Aorta (tissue), 5 donors: ENCODE data around the gene RNF223. TPM values are rescaled to one million over a fixed set of nuclear protein-coding genes. Genes with fewer than 3 reads are reported as not detected.
A peak's percentile ranks its signal among the peaks of the same experiment; 100 is the strongest.
"Not testable (repeated sequence)": the region's sequence is repeated elsewhere in the genome, so short reads cannot be mapped to it uniquely, and the experiment has no call there.

Source experiments
- ATAC-seq: fragments of 200-7000 bp; cut with Tn5 transposase; one replicate; pipeline ENCODE4 v1.9.1; 2022; ENCODE audit warnings: moderate library complexity; ENCODE audit not compliant: low FRiP score
- DNase-seq, 2 donors: peaks; one replicate each; pipeline ENCODE4 v3.0.0-alpha.2; 2020
- H3K27ac ChIP-seq, 2 donors: one replicate each; pipeline ENCODE4 v1.5.1; 2013; ENCODE audit warnings: low read length in 2 of 2, mild to moderate bottlenecking in 2 of 2, moderate library complexity in 2 of 2, control low read depth in 1 of 2, inconsistent platforms in 1 of 2, low read depth in 1 of 2
- H3K27me3 ChIP-seq, 2 donors: one replicate each; pipeline ENCODE4 v1.6.1; 2013; ENCODE audit warnings: control low read depth in 1 of 2, low read length in 1 of 2, mild to moderate bottlenecking in 1 of 2, moderate library complexity in 1 of 2; ENCODE audit not compliant: insufficient read depth in 2 of 2, control insufficient read depth in 1 of 2
- H3K36me3 ChIP-seq, 2 donors: one replicate each; pipeline ENCODE4 v1.6.1; 2013; ENCODE audit warnings: control low read depth in 1 of 2, low read length in 1 of 2, mild to moderate bottlenecking in 1 of 2; ENCODE audit not compliant: insufficient read depth in 2 of 2, control insufficient read depth in 1 of 2
- H3K4me1 ChIP-seq, 2 donors: one replicate each; pipeline ENCODE4 v1.6.1; 2013; ENCODE audit warnings: low read length in 2 of 2, control low read depth in 1 of 2, mild to moderate bottlenecking in 1 of 2, moderate library complexity in 1 of 2; ENCODE audit not compliant: insufficient read depth in 2 of 2, control insufficient read depth in 1 of 2
- H3K4me3 ChIP-seq, 2 donors: one replicate each; pipeline ENCODE4 v1.5.1; 2013; ENCODE audit warnings: low read length in 2 of 2, control low read depth in 1 of 2, mild to moderate bottlenecking in 1 of 2
- H3K9me3 ChIP-seq: one replicate; pipeline ENCODE4 v1.6.1; 2013; ENCODE audit warnings: mild to moderate bottlenecking, low read length; ENCODE audit not compliant: control insufficient read depth
- WGBS, 2 donors: extraction: QIAGEN DNeasy Blood & Tissue Kit; methylation state at CpG; one replicate each; pipeline ENCODE4 v1.1.7; 2013; 5-methylcytosine and 5-hydroxymethylcytosine counted together
- intact Hi-C, 2 donors: fragments of 100-400 bp; cut with DNase I; formaldehyde crosslinking; loops; one replicate each; pipeline versions ENCODE4 v1.14.2 to v1.15.0; 2022
- polyA plus RNA-seq, 2 donors: library from polyadenylated mRNA; stranded (reverse); fragments of 200-250 nt; gene quantifications; one replicate each; pipeline ENCODE4 v1.2.3, GENCODE V29; 2013
- total RNA-seq, 2 donors: library from RNA; stranded (reverse); fragmentation: NEBNext Ultra II Directional; extraction: Animal tissue kit (Norgen Biotek cat#: 25700); gene quantifications; one replicate each; pipeline ENCODE4 v1.2.1, GENCODE V29; 2021
- donor health status: healthy with polysubstance abuse.
- donor health status: Bipolar disorder and iron deficiency.
- donor health status: DM: no; HTN: no; CAD: no.
- donor health status: DM: no; HTN: no; CAD: no.
- donor health status: DM: yes; HTN: yes; CAD: no.

Gene RNF223
- total and polyA plus RNA-seq, 4 donors = not detected

- H3K4me3 ChIP-seq = peak overlapping the region; percentile 28 to 52
- no peak overlapping the region for H3K27ac ChIP-seq
- DNase-seq (peak; percentile 90 to 95), ATAC-seq (peak; percentile 76)
- no peaks in the 10 kb centered on the region for H3K27me3 ChIP-seq
- WGBS, 2 donors = 3 to 5% methylated on average over 40 to 69 of the region's 69 CpGs
- H3K4me1 ChIP-seq = no peaks in the 10 kb centered on the region
- intact Hi-C loops = loop anchor here in 1 of 2 donors (5.0 to 10.0 kb wide), 2 partner anchors 37 to 155 kb away; partner anchors contain the start of gene AGRN
- no peaks in the 10 kb centered on the region for H3K9me3 ChIP-seq
- H3K36me3 ChIP-seq = no peaks in the 10 kb centered on the region
These were observed 14.4 kb downstream of the RNF223 start for GRCh38 chr1:1059494-1060280.

- 0 to 1% methylated on average over 33 to 48 of the region's 48 CpGs for WGBS, 2 donors
- DNase-seq (no peak), ATAC-seq (no peak)
- intact Hi-C loops = loop anchor here in 1 of 2 donors (5.0 kb wide), 1 partner anchor 37 kb away; the partner anchor contains the start of gene AGRN
- Histone ChIP-seq H3K36me3 (no peaks in the 10 kb centered on the region), H3K27me3 (no peaks in the 10 kb centered on the region), H3K27ac (no peak overlapping the region), H3K4me3 (peak overlapping the region; percentile 28 to 52), H3K9me3 (no peaks in the 10 kb centered on the region), H3K4me1 (no peaks in the 10 kb centered on the region)
These were observed 15.1 kb downstream of the RNF223 start for GRCh38 chr1:1058921-1059493.

- ATAC-seq = no peak
- no peaks in the 10 kb centered on the region for H3K27me3 ChIP-seq
- H3K9me3 ChIP-seq = no peaks in the 10 kb centered on the region
- 17 to 20% methylated on average over 24 of the region's 24 CpGs for WGBS, 2 donors
- no peak overlapping the region for H3K4me3 ChIP-seq
- no peak for DNase-seq
- no peaks in the 10 kb centered on the region for H3K36me3 ChIP-seq
- intact Hi-C loops = loop anchor here in 1 of 2 donors (5.0 kb wide), 1 partner anchor 36 kb away; the partner anchor contains the start of gene AGRN
- H3K27ac ChIP-seq = no peak overlapping the region
- H3K4me1 ChIP-seq = no peaks in the 10 kb centered on the region
These were observed 15.8 kb downstream of the RNF223 start for GRCh38 chr1:1058088-1058905.

GRCh38 chr1:1057769-1058087 is 16.4 kb downstream of the RNF223 start:
- not testable (repeated sequence) for ATAC-seq, H3K4me3 ChIP-seq, DNase-seq, H3K36me3 ChIP-seq, H3K27ac ChIP-seq, H3K27me3 ChIP-seq, H3K9me3 ChIP-seq, H3K4me1 ChIP-seq
- intact Hi-C loops = loop anchor here in 1 of 2 donors (5.0 kb wide), 1 partner anchor 35 kb away; the partner anchor contains the start of gene AGRN
- WGBS, 2 donors = 56 to 63% methylated on average over 15 of the region's 15 CpGs

- H3K27me3 ChIP-seq = no peaks in the 10 kb centered on the region
- H3K36me3 ChIP-seq = no peaks in the 10 kb centered on the region
- DNase-seq (no peak), ATAC-seq (no peak)
- no peak overlapping the region for H3K27ac ChIP-seq
- WGBS, 2 donors = 88 to 89% methylated on average over 47 to 50 of the region's 50 CpGs
- intact Hi-C loops = loop anchor here in 1 of 2 donors (5.0 kb wide), 1 partner anchor 34 kb away; the partner anchor contains the start of gene AGRN
- H3K4me3 ChIP-seq = no peak overlapping the region
- H3K4me1 ChIP-seq = no peaks in the 10 kb centered on the region
- no peaks in the 10 kb centered on the region for H3K9me3 ChIP-seq
These were observed 18.0 kb downstream of the RNF223 start for GRCh38 chr1:1055841-1056736.

GRCh38 chr1:1054971-1055370 is 19.1 kb downstream of the RNF223 start:
- intact Hi-C loops = loop anchor here in 1 of 2 donors (5.0 kb wide), 1 partner anchor 33 kb away; the partner anchor contains the start of gene AGRN
- H3K36me3 ChIP-seq = no peaks in the 10 kb centered on the region
- 89 to 91% methylated on average over 23 of the region's 23 CpGs for WGBS, 2 donors

GRCh38 chr1:1054099-1054700 is 19.9 kb downstream of the RNF223 start:
- H3K4me1 ChIP-seq = no peaks in the 10 kb centered on the region
- intact Hi-C loops = no loop called here
- H3K36me3 ChIP-seq = no peaks in the 10 kb centered on the region
- no peak overlapping the region for H3K27ac ChIP-seq
- no peak overlapping the region for H3K4me3 ChIP-seq
- ATAC-seq = no peak
- H3K9me3 ChIP-seq = no peaks in the 10 kb centered on the region
- DNase-seq = no peak
- no peaks in the 10 kb centered on the region for H3K27me3 ChIP-seq
- whole genome bisulfite sequencing, 2 donors = 92 to 94% methylated on average over 17 to 18 of the region's 18 CpGs

More at GRCh38 chr1:1054971-1055370, 19.1 kb downstream of the RNF223 start:
- ATAC-seq (no peak), DNase-seq (no peak)
- H3K4me3 ChIP-seq = no peak overlapping the region
- H3K9me3 ChIP-seq = no peaks in the 10 kb centered on the region
- no peak overlapping the region for H3K27ac ChIP-seq
- H3K27me3 ChIP-seq = no peaks in the 10 kb centered on the region
- H3K4me1 ChIP-seq = no peaks in the 10 kb centered on the region
